ENCODE results near the gene TSPAN18. TPM values are rescaled to one million over a fixed set of nuclear protein-coding genes. Genes with fewer than 3 reads are reported as not detected.

Gene TSPAN18
- total and polyA plus RNA-seq, 2 of the 8 experiments (the other 6 are each of a cell fraction or from before 2014, with no cell fraction given), result 5.2 to 10.2 TPM

GRCh38 chr11:44863231-44863630 lies 136.5 kb downstream of the TSPAN18 start:
- H3K14ac ChIP-seq (ENCODE audit: insufficient read length), result no peak overlapping the region
- peak overlapping the region; percentile 76; the same call in 1 of the 2 replicates for H2AK5ac ChIP-seq (ENCODE audit: low read depth, low read length)
- peak overlapping the region; percentile 55; the same call in 1 of the 2 replicates for H3K18ac ChIP-seq (ENCODE audit: extremely low read depth, low read length)
- peaks cover 33 to 52% (median 38%) of the 10 kb centered on the region in 4 experiments for H3K4me1 ChIP-seq (replicated peaks in 1 of 4; ENCODE audit: control insufficient read depth in 3 of 4, insufficient read depth in 4 of 4, low read length in 3 of 4)
- peak overlapping the region; percentile 98 for H2BK20ac ChIP-seq (ENCODE audit: low read length)
- H2BK12ac ChIP-seq (ENCODE audit: low read depth, low read length), result peak overlapping the region; percentile 72
- H4K5ac ChIP-seq (ENCODE audit: insufficient read length, low read depth, low read length), result no peak overlapping the region
- peak overlapping the region; percentile 50; the same call in 1 of the 2 replicates for H2BK15ac ChIP-seq (ENCODE audit: low read length)
- H2BK120ac ChIP-seq (replicated peaks; ENCODE audit: low read depth, low read length), result peak overlapping the region; percentile 10
- no peak overlapping the region; a peak in 1 of 8 replicates for H3K4me3 ChIP-seq (ENCODE audit: extremely low read depth in 1 of 4, insufficient read depth in 2 of 4, low read depth in 3 of 4, low read length in 4 of 4)
- DNase-seq (ENCODE audit: low read depth in 1 of 2, low spot score in 2 of 2) (no peak), FAIRE-seq (peak; percentile 28)
- 0 out of 7 replicates have a peak overlapping the region, but pooled peaks of 1 of the 4 experiments have one; percentile 9 for H3K9ac ChIP-seq (replicated peaks in 1 of 4; ENCODE audit: extremely low read depth in 1 of 4, low read depth in 3 of 4, low read length in 3 of 4)
- no peak overlapping the region for H3K4ac ChIP-seq (replicated peaks; ENCODE audit: insufficient read length, low read depth, low read length)
- peak overlapping the region; percentile 87; the same call in 1 of the 2 replicates for H2BK5ac ChIP-seq (ENCODE audit: low read depth, low read length)
- TF ChIP-seq YY1 (IDR thresholded peaks at IDR 0.05; ENCODE audit: low read depth, low read length) (peak; percentile 77; the same call in 1 of the 2 replicates), BRCA1 (IDR thresholded peaks at IDR 0.05; ENCODE audit: low read depth, low read length) (no peak), EZH2 (IDR thresholded peaks at IDR 0.05; ENCODE audit: low read depth, low read length, severe bottlenecking) (no peak), TBP (IDR thresholded peaks at IDR 0.05; ENCODE audit: low read depth, low read length) (peak; percentile 19; the same call in 1 of the 2 replicates), TAF1 (IDR thresholded peaks at IDR 0.05; ENCODE audit: low read depth, low read length) (0 out of 2 replicates have a peak, but pooled peaks have one; percentile 25)
- H3K79me1 ChIP-seq (ENCODE audit: low read depth, low read length), result no peaks in the 10 kb centered on the region
- H3K9me3 ChIP-seq (ENCODE audit: insufficient read depth in 2 of 2, low read depth in 1 of 2, low read length in 1 of 2), result no peaks in the 10 kb centered on the region
- H4K20me1 ChIP-seq (replicated peaks in 1 of 2; ENCODE audit: control insufficient read depth in 1 of 2, insufficient read depth in 2 of 2, low read length in 2 of 2), result no peaks in the 10 kb centered on the region
- H3K4me2 ChIP-seq (ENCODE audit: insufficient read depth in 1 of 2, low read depth in 2 of 2, low read length in 2 of 2), result peak overlapping the region in 1 of 2 experiments; percentile 7; a peak in 1 of 4 replicates
- H3K36me3 ChIP-seq (ENCODE audit: control insufficient read depth in 2 of 4, insufficient read depth in 4 of 4, low read length in 3 of 4), result no peaks in the 10 kb centered on the region
- no peaks in the 10 kb centered on the region for H3K27me3 ChIP-seq (replicated peaks in 1 of 4; ENCODE audit: control insufficient read depth in 3 of 4, extremely low read depth in 1 of 4, insufficient read depth in 3 of 4, low read length in 3 of 4)
- H3K79me2 ChIP-seq (ENCODE audit: control insufficient read depth in 1 of 2, insufficient read depth in 2 of 2, low read length in 2 of 2), result no peaks in the 10 kb centered on the region
- H3K56ac ChIP-seq (replicated peaks; ENCODE audit: insufficient read length, low read depth, low read length), result no peak overlapping the region
- no peak overlapping the region for H3K23ac ChIP-seq (ENCODE audit: insufficient read length)
- no peaks in the 10 kb centered on the region for H3K23me2 ChIP-seq (ENCODE audit: low read depth, low read length)
- H4K8ac ChIP-seq (ENCODE audit: extremely low read depth, insufficient read depth, low read length), result no peak overlapping the region
- ChIA-PET CTCF (ENCODE audit: partially characterized antibody) (interaction anchor here (0.6 to 2.9 kb wide), 14 partner anchors 22 to 1055 kb away, joined by 3 to 10 read pairs (median 4); no protein-coding TSS in a partner anchor), POLR2A (ENCODE audit: partially characterized antibody) (interaction anchor here (1.2 to 2.1 kb wide), 3 partner anchors 8 to 16 kb away, joined by 5 to 7 read pairs (median 6); no protein-coding TSS in a partner anchor)
- peak overlapping the region; percentile 27 for H4K91ac ChIP-seq (replicated peaks; ENCODE audit: insufficient read length, low read length)
- peak overlapping the region; percentile 63; the same call in 1 of the 2 replicates for H3K27ac ChIP-seq (ENCODE audit: low read depth, low read length)
- no peak overlapping the region for H2AFZ ChIP-seq (ENCODE audit: low read length)
- 71% methylated on average over 6 of the region's 6 CpGs; no CpG with 5 or more reads in 1 of the 2 experiments for WGBS, 2 experiments (ENCODE audit: extremely low coverage in 1 of 2, insufficient coverage in 1 of 2, insufficient read length in 1 of 2, insufficient replicate concordance in 2 of 2, low coverage in 1 of 2, low lambda C conversion rate in 2 of 2, missing lambda C conversion rate in 1 of 2)
